HCT116 (cell line): ENCODE results near the gene KDM7A.

Experiments used
- EGR1 ChIP-seq: IDR thresholded peaks from 2 replicates; pipeline ENCODE4 v1.6.1; 2012; ENCODE audit warnings: low read depth
- TF ChIP-seq, protein P1 (sequence below), 3 experiments: fragments of 200-600 bp in 1 of 3; sonication (generic) in 1 of 3; IDR thresholded peaks in 2 of 3; conservative IDR thresholded peaks in 1 of 3; 2 replicates each; pipeline ENCODE4 v1.5.1; 2012 to 2017; ENCODE audit warnings: low read depth in 2 of 3, low read length in 2 of 3, antibody characterized with exemption in 1 of 3, borderline replicate concordance in 1 of 3, control low read depth in 1 of 3, mild to moderate bottlenecking in 1 of 3, mixed read lengths in 1 of 3, mixed run types in 1 of 3, moderate library complexity in 1 of 3; ENCODE audit not compliant: insufficient read depth in 1 of 3
- TF ChIP-seq, protein P2 (sequence below): IDR thresholded peaks from 2 replicates; pipeline ENCODE4 v1.6.1; 2012

DNA sequence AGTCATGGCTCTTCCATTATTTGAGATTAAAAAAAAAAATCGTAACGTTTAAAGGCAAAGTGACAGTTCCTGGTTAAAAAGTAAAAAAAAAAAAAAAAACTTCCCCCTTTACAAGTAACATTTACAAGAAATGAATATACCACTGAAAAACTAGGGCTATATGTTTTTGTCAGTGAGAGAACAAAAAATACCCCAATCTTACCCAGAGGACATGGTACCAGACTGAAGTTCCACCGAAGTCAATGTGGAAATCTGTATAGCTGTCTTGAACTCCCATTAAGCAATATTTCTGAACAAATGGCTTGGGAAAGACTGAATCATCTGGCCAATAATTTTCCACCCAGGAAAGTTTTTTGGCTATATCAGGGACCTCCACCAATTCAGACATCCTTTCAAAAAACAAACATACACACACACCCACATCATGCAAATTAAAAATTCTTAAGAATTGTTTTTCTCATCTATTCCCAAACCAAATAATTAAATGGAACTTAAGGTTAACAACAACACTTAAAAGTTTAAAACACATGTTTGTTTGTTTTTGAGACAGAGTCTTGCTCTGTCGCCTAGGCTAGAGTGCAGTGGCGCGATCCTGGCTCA is 50.2 kb downstream of the KDM7A start:
- TF ChIP-seq, protein P1, sequence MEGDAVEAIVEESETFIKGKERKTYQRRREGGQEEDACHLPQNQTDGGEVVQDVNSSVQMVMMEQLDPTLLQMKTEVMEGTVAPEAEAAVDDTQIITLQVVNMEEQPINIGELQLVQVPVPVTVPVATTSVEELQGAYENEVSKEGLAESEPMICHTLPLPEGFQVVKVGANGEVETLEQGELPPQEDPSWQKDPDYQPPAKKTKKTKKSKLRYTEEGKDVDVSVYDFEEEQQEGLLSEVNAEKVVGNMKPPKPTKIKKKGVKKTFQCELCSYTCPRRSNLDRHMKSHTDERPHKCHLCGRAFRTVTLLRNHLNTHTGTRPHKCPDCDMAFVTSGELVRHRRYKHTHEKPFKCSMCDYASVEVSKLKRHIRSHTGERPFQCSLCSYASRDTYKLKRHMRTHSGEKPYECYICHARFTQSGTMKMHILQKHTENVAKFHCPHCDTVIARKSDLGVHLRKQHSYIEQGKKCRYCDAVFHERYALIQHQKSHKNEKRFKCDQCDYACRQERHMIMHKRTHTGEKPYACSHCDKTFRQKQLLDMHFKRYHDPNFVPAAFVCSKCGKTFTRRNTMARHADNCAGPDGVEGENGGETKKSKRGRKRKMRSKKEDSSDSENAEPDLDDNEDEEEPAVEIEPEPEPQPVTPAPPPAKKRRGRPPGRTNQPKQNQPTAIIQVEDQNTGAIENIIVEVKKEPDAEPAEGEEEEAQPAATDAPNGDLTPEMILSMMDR (IDR thresholded peaks at IDR 0.05 in 2 of 3, conservative IDR thresholded peaks at IDR 0.05 in 1 of 3; ENCODE audit: borderline replicate concordance in 1 of 3, insufficient read depth in 1 of 3, low read depth in 2 of 3, low read length in 2 of 3) = no peak
- TF ChIP-seq EGR1 = no peak
- TF ChIP-seq, protein P2, sequence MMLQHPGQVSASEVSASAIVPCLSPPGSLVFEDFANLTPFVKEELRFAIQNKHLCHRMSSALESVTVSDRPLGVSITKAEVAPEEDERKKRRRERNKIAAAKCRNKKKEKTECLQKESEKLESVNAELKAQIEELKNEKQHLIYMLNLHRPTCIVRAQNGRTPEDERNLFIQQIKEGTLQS = no peak
